ENCODE measurements around the gene CCDC63.
"Not testable (repeated sequence)": the region's sequence is repeated elsewhere in the genome, so short reads cannot be mapped to it uniquely, and the experiment has no call there.

Gene CCDC63

DNA sequence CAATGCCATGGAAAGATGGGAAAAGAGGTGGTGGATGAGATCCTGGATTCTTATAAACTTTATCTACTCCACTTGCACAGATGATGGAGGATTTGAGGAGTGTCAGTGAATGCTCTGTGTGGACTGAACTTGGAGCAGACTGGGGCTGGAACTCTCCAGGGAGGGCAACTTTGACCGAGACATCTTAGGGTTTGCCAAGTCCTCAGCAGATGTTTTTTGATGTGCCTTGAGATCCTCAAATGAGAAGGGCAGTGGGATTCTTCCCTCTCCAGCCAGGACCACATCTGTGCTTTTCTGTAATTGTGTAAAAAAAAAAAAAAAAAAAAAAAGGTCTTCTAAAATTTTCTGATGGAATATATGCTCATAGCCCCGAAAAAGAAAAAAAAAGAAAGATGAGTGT lies 96.6 kb downstream of the CCDC63 start:
- H3K27me3 ChIP-seq (ENCODE audit: control insufficient read depth, insufficient read depth, low read length) = no peaks in the 10 kb centered on the region
- no peaks in the 10 kb centered on the region for H3K36me3 ChIP-seq (ENCODE audit: control insufficient read depth, insufficient read depth, low read length)
- DNase-seq (ENCODE audit: low read depth, low spot score) = no peak
- 0 out of 2 replicates have a peak, but pooled peaks cover 2% of the 10 kb centered on the region for H3K4me1 ChIP-seq (ENCODE audit: control insufficient read depth, insufficient read depth, low read length)
- no peak overlapping the region for H3K27ac ChIP-seq (ENCODE audit: low read length)
- H3K4me3 ChIP-seq (ENCODE audit: low read length) = no peak overlapping the region
- no peaks in the 10 kb centered on the region for H3K9me3 ChIP-seq (ENCODE audit: control insufficient read depth, insufficient read depth, low read length)
- no CpG with 5 or more reads among the region's 2 CpGs for WGBS (ENCODE audit: insufficient coverage, insufficient read length)

GRCh38 chr12:110948041-110948440 lies 101.3 kb downstream of the CCDC63 start:
- no CpG with 5 or more reads among the region's 2 CpGs for WGBS (ENCODE audit: insufficient coverage, insufficient read length)
- H3K36me3 ChIP-seq (ENCODE audit: control insufficient read depth, insufficient read depth, low read length) = no peaks in the 10 kb centered on the region
- no peaks in the 10 kb centered on the region for H3K9me3 ChIP-seq (ENCODE audit: control insufficient read depth, insufficient read depth, low read length)
- H3K27me3 ChIP-seq (ENCODE audit: control insufficient read depth, insufficient read depth, low read length) = no peaks in the 10 kb centered on the region
- no peak overlapping the region for H3K4me3 ChIP-seq (ENCODE audit: low read length)
- no peaks in the 10 kb centered on the region for H3K4me1 ChIP-seq (ENCODE audit: control insufficient read depth, insufficient read depth, low read length)
- no peak overlapping the region for H3K27ac ChIP-seq (ENCODE audit: low read length)
- no peak for DNase-seq (ENCODE audit: low read depth, low spot score)

DNA sequence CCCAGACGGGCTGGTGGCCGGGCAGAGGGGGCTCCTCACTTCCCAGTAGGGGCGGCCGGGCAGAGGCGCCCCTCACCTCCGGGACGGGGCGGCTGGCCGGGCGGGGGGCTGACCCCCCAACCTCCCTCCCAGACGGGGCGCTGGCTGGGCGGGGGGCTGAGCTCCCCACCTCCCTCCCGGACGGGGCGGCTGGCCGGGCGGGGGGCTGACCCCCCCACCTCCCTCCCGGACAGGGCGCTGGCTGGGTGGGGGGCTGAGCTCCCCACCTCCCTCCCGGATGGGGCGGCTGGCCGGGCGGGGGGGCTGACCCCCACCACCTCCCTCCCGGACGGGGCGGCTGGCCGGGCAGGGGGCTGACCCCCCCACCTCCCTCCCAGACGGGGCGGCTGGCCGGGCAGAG lies 103.7 kb downstream of the CCDC63 start:
- H3K27ac ChIP-seq (ENCODE audit: low read length); H3K36me3 ChIP-seq (ENCODE audit: control insufficient read depth, insufficient read depth, low read length); H3K27me3 ChIP-seq (ENCODE audit: control insufficient read depth, insufficient read depth, low read length); H3K9me3 ChIP-seq (ENCODE audit: control insufficient read depth, insufficient read depth, low read length); H3K4me1 ChIP-seq (ENCODE audit: control insufficient read depth, insufficient read depth, low read length); DNase-seq (ENCODE audit: low read depth, low spot score); H3K4me3 ChIP-seq (ENCODE audit: low read length): not testable (repeated sequence)
- WGBS (ENCODE audit: insufficient coverage, insufficient read length) = no CpG with 5 or more reads among the region's 31 CpGs

- DNase-seq (ENCODE audit: low read depth, low spot score); H3K27me3 ChIP-seq (ENCODE audit: control insufficient read depth, insufficient read depth, low read length); H3K4me3 ChIP-seq (ENCODE audit: low read length); H3K9me3 ChIP-seq (ENCODE audit: control insufficient read depth, insufficient read depth, low read length); H3K36me3 ChIP-seq (ENCODE audit: control insufficient read depth, insufficient read depth, low read length); H3K4me1 ChIP-seq (ENCODE audit: control insufficient read depth, insufficient read depth, low read length); H3K27ac ChIP-seq (ENCODE audit: low read length): not testable (repeated sequence)
- no CpG with 5 or more reads among the region's 31 CpGs for WGBS (ENCODE audit: insufficient coverage, insufficient read length)
Observed at GRCh38 chr12:110950867-110951266, 104.1 kb downstream of the CCDC63 start.

Measured in iPS DF 6.9 (cell line).